K562 (cell line): ENCODE measurements around the gene FGF21. TPM values are rescaled to one million over a fixed set of nuclear protein-coding genes. Genes with fewer than 3 reads are reported as not detected.

Experiments
- BRCA1 ChIP-seq, 2 experiments: fragments of 450-650 bp in 1 of 2; sonication (generic) in 1 of 2; formaldehyde crosslinking in 1 of 2; IDR thresholded peaks; 2 replicates each; pipeline versions ENCODE4 v1.5.0 to v1.6.1; 2017 to 2020; ENCODE audit warnings: mild to moderate bottlenecking in 1 of 2, missing genetic modification reagents in 1 of 2
- CEBPG ChIP-seq, 3 experiments: fragments of 200-800 bp in 1 of 3; sonication (Bioruptor generic) in 1 of 3; sonication (generic) in 1 of 3; formaldehyde crosslinking in 1 of 3; IDR thresholded peaks in 2 of 3; conservative IDR thresholded peaks in 1 of 3; 2 replicates each; pipeline versions ENCODE4 v1.6.1 to v1.8.0; 2016 to 2022; ENCODE audit warnings: missing compliant biosample characterization in 2 of 3, missing genetic modification characterization in 2 of 3, mild to moderate bottlenecking in 1 of 3, missing genetic modification reagents in 1 of 3
- EP400 ChIP-seq: fragments of 450-650 bp; IDR thresholded peaks from 2 replicates; pipeline ENCODE4 v1.6.1; 2017; ENCODE audit warnings: antibody characterized with exemption, mild to moderate bottlenecking, moderate library complexity
- ETS1 ChIP-seq: conservative IDR thresholded peaks from 2 replicates; pipeline ENCODE4 v1.6.1; 2011; ENCODE audit warnings: low read depth, mild to moderate bottlenecking, low read length; ENCODE audit not compliant: control insufficient read depth
- MAFF ChIP-seq: IDR thresholded peaks from 2 replicates; pipeline ENCODE4 v1.6.1; 2012; ENCODE audit warnings: low read length, improper control_type of control experiment
- MAX ChIP-seq: sonication (generic); formaldehyde crosslinking; IDR thresholded peaks from 2 replicates; pipeline ENCODE4 v1.9.0; 2022; ENCODE audit warnings: mild to moderate bottlenecking, missing genetic modification reagents
- MCM3 ChIP-seq: fragments of 450-650 bp; IDR thresholded peaks from 2 replicates; pipeline ENCODE4 v1.6.1; 2016
- MED1 ChIP-seq: sonication (generic); formaldehyde crosslinking; IDR thresholded peaks from 2 replicates; pipeline ENCODE4 v1.8.1; 2023; ENCODE audit warnings: missing genetic modification reagents, borderline replicate concordance
- SP1 ChIP-seq: sonication (generic); formaldehyde crosslinking; IDR thresholded peaks from 2 replicates; pipeline ENCODE4 v1.8.1; 2022; ENCODE audit warnings: mild to moderate bottlenecking, missing genetic modification reagents
- THAP12 ChIP-seq: fragments of 250-450 bp; sonication (Bioruptor Pico); IDR thresholded peaks from 2 replicates; pipeline ENCODE4 v1.9.0; 2021; ENCODE audit warnings: mild to moderate bottlenecking, inconsistent platforms
- YBX1 ChIP-seq: fragments of 450-650 bp; IDR thresholded peaks from 2 replicates; pipeline ENCODE4 v1.7.1; 2016; ENCODE audit warnings: mild to moderate bottlenecking
- ZFP91 ChIP-seq: sonication (generic); formaldehyde crosslinking; IDR thresholded peaks from 2 replicates; pipeline ENCODE4 v1.8.0; 2022; ENCODE audit warnings: mild to moderate bottlenecking, missing genetic modification reagents
- ZFX ChIP-seq: sonication (generic); formaldehyde crosslinking; IDR thresholded peaks from 2 replicates; pipeline ENCODE4 v1.8.0; 2022; ENCODE audit warnings: mild to moderate bottlenecking, missing genetic modification reagents, moderate library complexity
- ZNF217 ChIP-seq: sonication (generic); formaldehyde crosslinking; IDR thresholded peaks from 2 replicates; pipeline ENCODE4 v1.8.0; 2022; ENCODE audit warnings: mild to moderate bottlenecking, missing genetic modification reagents
- ZNF324 ChIP-seq: fragments of 250-450 bp; sonication (Bioruptor Pico); IDR thresholded peaks from 2 replicates; pipeline ENCODE4 v1.4.0; 2020; ENCODE audit warnings: mild to moderate bottlenecking
- ZNF41 ChIP-seq: fragments of 250-450 bp; sonication (Bioruptor Pico); conservative IDR thresholded peaks from 2 replicates; pipeline ENCODE4 v1.4.0; 2020; ENCODE audit warnings: mild to moderate bottlenecking
- ZNF436 ChIP-seq: fragments of 250-450, 450-650 bp; sonication (Bioruptor Pico); formaldehyde crosslinking; IDR thresholded peaks from 2 replicates; pipeline ENCODE4 v1.7.0; 2020; ENCODE audit warnings: mild to moderate bottlenecking
- ZNF586 ChIP-seq: fragments of 450-650 bp; formaldehyde crosslinking; conservative IDR thresholded peaks from 2 replicates; pipeline ENCODE4 v1.4.0; 2020; ENCODE audit warnings: mild to moderate bottlenecking, moderate library complexity
- polyA plus RNA-seq, 8 experiments: library from polyadenylated mRNA; depleted of rRNA in 4 of 8; stranded (reverse) in 5 of 8; unstranded in 3 of 8; fragments of >200 nt; fragmentation: Nextera tagmentation in 2 of 8; fragmentation: Illumina TruSeq in 1 of 8; extraction: Ambion mirVana in 2 of 8; extraction: Trizol in 1 of 8; gene quantifications; 2 replicates each; pipeline versions ENCODE4 v1.2.1 to v1.2.3, GENCODE V29; 2011 to 2014; ENCODE audit warnings: inconsistent platforms in 1 of 8, missing spikeins in 1 of 8
- total RNA-seq, 7 experiments: library from RNA; depleted of rRNA in 6 of 7; stranded (reverse); fragments of >200 nt in 6 of 7; fragmentation: Illumina TruSeq in 2 of 7; extraction: Trizol in 2 of 7; gene quantifications; 2 replicates each; pipeline versions ENCODE4 v1.2.1 to v1.2.3, GENCODE V29; 2011 to 2021; ENCODE audit warnings: low replicate concordance in 1 of 7
- TF ChIP-seq, protein P1 (sequence below): fragments of 200-800 bp; sonication (Bioruptor generic); IDR thresholded peaks from 2 replicates; pipeline ENCODE4 v1.6.1; 2017; ENCODE audit warnings: missing genetic modification characterization, missing compliant biosample characterization
- TF ChIP-seq, protein P2 (sequence below): fragments of 250-450 bp; sonication (Bioruptor Pico); IDR thresholded peaks from 2 replicates; pipeline ENCODE4 v1.8.0; 2022; ENCODE audit warnings: inconsistent platforms, mild to moderate bottlenecking, moderate library complexity, borderline replicate concordance

Gene FGF21
- total and polyA plus RNA-seq, 9 of the 15 experiments (the other 6 are each of a cell fraction or from before 2014, with no cell fraction given) = 0.04 to 0.77 (median 0.09) TPM; not detected in 6

GRCh38 chr19:48795055-48795684, 39.8 kb downstream of the FGF21 start (continued):
- TF ChIP-seq, protein P1, sequence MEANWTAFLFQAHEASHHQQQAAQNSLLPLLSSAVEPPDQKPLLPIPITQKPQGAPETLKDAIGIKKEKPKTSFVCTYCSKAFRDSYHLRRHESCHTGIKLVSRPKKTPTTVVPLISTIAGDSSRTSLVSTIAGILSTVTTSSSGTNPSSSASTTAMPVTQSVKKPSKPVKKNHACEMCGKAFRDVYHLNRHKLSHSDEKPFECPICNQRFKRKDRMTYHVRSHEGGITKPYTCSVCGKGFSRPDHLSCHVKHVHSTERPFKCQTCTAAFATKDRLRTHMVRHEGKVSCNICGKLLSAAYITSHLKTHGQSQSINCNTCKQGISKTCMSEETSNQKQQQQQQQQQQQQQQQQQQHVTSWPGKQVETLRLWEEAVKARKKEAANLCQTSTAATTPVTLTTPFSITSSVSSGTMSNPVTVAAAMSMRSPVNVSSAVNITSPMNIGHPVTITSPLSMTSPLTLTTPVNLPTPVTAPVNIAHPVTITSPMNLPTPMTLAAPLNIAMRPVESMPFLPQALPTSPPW = peak; percentile 79
- no peak for TF ChIP-seq MCM3
- TF ChIP-seq BRCA1 (IDR thresholded peaks at IDR 0.05) = no peak
- no peak for TF ChIP-seq BRCA1 (CRISPR knock-in tag; IDR thresholded peaks at IDR 0.05)
- TF ChIP-seq ETS1 = peak; percentile 100
- TF ChIP-seq, protein P2, sequence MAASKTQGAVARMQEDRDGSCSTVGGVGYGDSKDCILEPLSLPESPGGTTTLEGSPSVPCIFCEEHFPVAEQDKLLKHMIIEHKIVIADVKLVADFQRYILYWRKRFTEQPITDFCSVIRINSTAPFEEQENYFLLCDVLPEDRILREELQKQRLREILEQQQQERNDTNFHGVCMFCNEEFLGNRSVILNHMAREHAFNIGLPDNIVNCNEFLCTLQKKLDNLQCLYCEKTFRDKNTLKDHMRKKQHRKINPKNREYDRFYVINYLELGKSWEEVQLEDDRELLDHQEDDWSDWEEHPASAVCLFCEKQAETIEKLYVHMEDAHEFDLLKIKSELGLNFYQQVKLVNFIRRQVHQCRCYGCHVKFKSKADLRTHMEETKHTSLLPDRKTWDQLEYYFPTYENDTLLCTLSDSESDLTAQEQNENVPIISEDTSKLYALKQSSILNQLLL (CRISPR knock-in tag) = no peak
- TF ChIP-seq MAX (CRISPR knock-in tag) = peak; percentile 79
- no peak for TF ChIP-seq ZFP91 (CRISPR knock-in tag)
- TF ChIP-seq MAFF = no peak
- TF ChIP-seq EP400 = peak; percentile 50
- TF ChIP-seq YBX1 = no peak
- no peak for TF ChIP-seq ZNF41 (CRISPR knock-in tag)
- TF ChIP-seq ZNF586 (CRISPR knock-in tag) = no peak
- TF ChIP-seq ZNF436 = no peak
- no peak for TF ChIP-seq THAP12 (CRISPR knock-in tag)
- TF ChIP-seq SP1 (CRISPR knock-in tag) = peak; percentile 82
- TF ChIP-seq ZNF217 = no peak
- TF ChIP-seq ZNF324 = no peak
- TF ChIP-seq CEBPG (CRISPR knock-in tag; IDR thresholded peaks at IDR 0.05) = peak; percentile 87
- peak; percentile 72 to 87 for TF ChIP-seq CEBPG (tag; conservative IDR thresholded peaks at IDR 0.05 in 1 of 2, IDR thresholded peaks at IDR 0.05 in 1 of 2)
- TF ChIP-seq MED1 = no peak
- peak; percentile 88 for TF ChIP-seq ZFX (CRISPR knock-in tag)
